Measurements from ENCODE around the gene NRIP3.
A peak's percentile ranks its signal among the peaks of the same experiment; 100 is the strongest.

Gene NRIP3

GRCh38 chr11:9017773-9018172 lies 14.0 kb upstream of the NRIP3 start:
- Histone ChIP-seq H3K9ac (ENCODE audit: low read length) (no peak overlapping the region), H3K4me2 (ENCODE audit: low read length) (peak overlapping the region; percentile 49), H3K79me2 (ENCODE audit: low read length) (no peaks in the 10 kb centered on the region), H3K9me3 (ENCODE audit: insufficient read depth, low read length) (no peaks in the 10 kb centered on the region), H3K4me1 (ENCODE audit: low read length) (peaks cover 14% of the 10 kb centered on the region), H3K27me3 (ENCODE audit: low read depth, low read length) (0 out of 2 replicates have a peak, but pooled peaks cover under 1% of the 10 kb centered on the region), H3K27ac (ENCODE audit: low read length) (no peak overlapping the region), H2AFZ (ENCODE audit: low read depth, low read length) (peak overlapping the region; percentile 71), H4K20me1 (ENCODE audit: insufficient read depth, low read length) (no peaks in the 10 kb centered on the region), H3K4me3 (ENCODE audit: low read length) (no peak overlapping the region), H3K36me3 (replicated peaks; ENCODE audit: low read depth, low read length) (no peaks in the 10 kb centered on the region)
- no peak for TF ChIP-seq EZH2phosphoT487 (IDR thresholded peaks at IDR 0.05; ENCODE audit: low read depth)
- TF ChIP-seq CTCF (IDR thresholded peaks at IDR 0.05; ENCODE audit: low read depth, low read length) = no peak

- H3K36me3 ChIP-seq (replicated peaks; ENCODE audit: low read depth, low read length) = no peaks in the 10 kb centered on the region
- H3K27me3 ChIP-seq (ENCODE audit: low read depth, low read length) = no peaks in the 10 kb centered on the region
- peaks cover 14% of the 10 kb centered on the region for H3K4me1 ChIP-seq (ENCODE audit: low read length)
- H3K79me2 ChIP-seq (ENCODE audit: low read length) = no peaks in the 10 kb centered on the region
- H3K9me3 ChIP-seq (ENCODE audit: insufficient read depth, low read length) = no peaks in the 10 kb centered on the region
- no peaks in the 10 kb centered on the region for H4K20me1 ChIP-seq (ENCODE audit: insufficient read depth, low read length)
- peak overlapping the region; percentile 49 for H3K4me2 ChIP-seq (ENCODE audit: low read length)
- TF ChIP-seq CTCF (IDR thresholded peaks at IDR 0.05; ENCODE audit: low read depth, low read length) (no peak), EZH2phosphoT487 (IDR thresholded peaks at IDR 0.05; ENCODE audit: low read depth) (no peak)
- no peak overlapping the region for H3K9ac ChIP-seq (ENCODE audit: low read length)
- no peak overlapping the region for H3K4me3 ChIP-seq (ENCODE audit: low read length)
- H3K27ac ChIP-seq (ENCODE audit: low read length) = no peak overlapping the region
- peak overlapping the region; percentile 71 for H2AFZ ChIP-seq (ENCODE audit: low read depth, low read length)
These were observed 13.3 kb upstream of the NRIP3 start for GRCh38 chr11:9016916-9017642.

GRCh38 chr11:9015677-9016076 lies 11.9 kb upstream of the NRIP3 start:
- H3K36me3 ChIP-seq (replicated peaks; ENCODE audit: low read depth, low read length) = no peaks in the 10 kb centered on the region
- TF ChIP-seq EZH2phosphoT487 (IDR thresholded peaks at IDR 0.05; ENCODE audit: low read depth) (no peak), CTCF (IDR thresholded peaks at IDR 0.05; ENCODE audit: low read depth, low read length) (peak; percentile 82)
- no peak overlapping the region for H3K9ac ChIP-seq (ENCODE audit: low read length)

GRCh38 chr11:9014826-9015225 lies 11.0 kb upstream of the NRIP3 start:
- Histone ChIP-seq H3K4me1 (ENCODE audit: low read length) (peaks cover 14% of the 10 kb centered on the region), H3K9ac (ENCODE audit: low read length) (no peak overlapping the region), H3K4me2 (ENCODE audit: low read length) (no peak overlapping the region), H3K9me3 (ENCODE audit: insufficient read depth, low read length) (no peaks in the 10 kb centered on the region), H3K27ac (ENCODE audit: low read length) (no peak overlapping the region), H2AFZ (ENCODE audit: low read depth, low read length) (no peak overlapping the region), H4K20me1 (ENCODE audit: insufficient read depth, low read length) (no peaks in the 10 kb centered on the region), H3K79me2 (ENCODE audit: low read length) (no peaks in the 10 kb centered on the region), H3K4me3 (ENCODE audit: low read length) (no peak overlapping the region), H3K36me3 (replicated peaks; ENCODE audit: low read depth, low read length) (no peaks in the 10 kb centered on the region), H3K27me3 (ENCODE audit: low read depth, low read length) (no peaks in the 10 kb centered on the region)
- TF ChIP-seq CTCF (IDR thresholded peaks at IDR 0.05; ENCODE audit: low read depth, low read length) (no peak), EZH2phosphoT487 (IDR thresholded peaks at IDR 0.05; ENCODE audit: low read depth) (no peak)

More at GRCh38 chr11:9015677-9016076, 11.9 kb upstream of the NRIP3 start:
- peaks cover 14% of the 10 kb centered on the region for H3K4me1 ChIP-seq (ENCODE audit: low read length)
- H3K79me2 ChIP-seq (ENCODE audit: low read length) = no peaks in the 10 kb centered on the region
- H3K27me3 ChIP-seq (ENCODE audit: low read depth, low read length) = no peaks in the 10 kb centered on the region
- H2AFZ ChIP-seq (ENCODE audit: low read depth, low read length) = no peak overlapping the region
- H3K4me3 ChIP-seq (ENCODE audit: low read length) = no peak overlapping the region
- no peaks in the 10 kb centered on the region for H3K9me3 ChIP-seq (ENCODE audit: insufficient read depth, low read length)
- no peak overlapping the region for H3K4me2 ChIP-seq (ENCODE audit: low read length)
- no peak overlapping the region for H3K27ac ChIP-seq (ENCODE audit: low read length)
- H4K20me1 ChIP-seq (ENCODE audit: insufficient read depth, low read length) = no peaks in the 10 kb centered on the region

All from OCI-LY3 (cell line).